WTC11 (cell line): ENCODE results near the gene TGFBR2.

ENCODE experiments used
- AR ChIP-seq: fragments of 250-450 bp; sonication (Bioruptor Pico); IDR thresholded peaks from 2 replicates; pipeline ENCODE4 v1.9.0; 2021; ENCODE audit warnings: mild to moderate bottlenecking
- CBFB ChIP-seq: sonication (generic); formaldehyde crosslinking; IDR thresholded peaks from 2 replicates; pipeline ENCODE4 v1.8.1; 2022; ENCODE audit warnings: mild to moderate bottlenecking, low read depth, missing genetic modification reagents
- CTCF ChIP-seq: fragments of 200-600 bp; IDR thresholded peaks from 2 replicates; pipeline ENCODE4 v1.8.0; 2022; ENCODE audit warnings: antibody characterized with exemption
- ESRRA ChIP-seq: sonication (generic); formaldehyde crosslinking; IDR thresholded peaks from 2 replicates; pipeline ENCODE4 v1.8.1; 2022; ENCODE audit warnings: mild to moderate bottlenecking, missing genetic modification reagents, borderline replicate concordance
- IRF2 ChIP-seq: sonication (generic); formaldehyde crosslinking; IDR thresholded peaks from 2 replicates; pipeline ENCODE4 v1.8.0; 2022; ENCODE audit warnings: low read depth, missing genetic modification reagents, borderline replicate concordance
- KAT7 ChIP-seq: sonication (generic); formaldehyde crosslinking; IDR thresholded peaks from 2 replicates; pipeline ENCODE4 v1.8.1; 2023; ENCODE audit warnings: missing genetic modification reagents, mild to moderate bottlenecking, borderline replicate concordance
- MLX ChIP-seq: sonication (generic); formaldehyde crosslinking; IDR thresholded peaks from 2 replicates; pipeline ENCODE4 v1.8.1; 2023; ENCODE audit warnings: mild to moderate bottlenecking, missing genetic modification reagents, moderate library complexity
- TF ChIP-seq, protein P1 (sequence below): sonication (generic); formaldehyde crosslinking; IDR thresholded peaks from 2 replicates; pipeline ENCODE4 v1.8.0; 2022; ENCODE audit warnings: mild to moderate bottlenecking, missing genetic modification reagents
- TF ChIP-seq, protein P2 (sequence below): sonication (generic); formaldehyde crosslinking; conservative IDR thresholded peaks from 2 replicates; pipeline ENCODE4 v1.8.1; 2022; ENCODE audit warnings: mild to moderate bottlenecking, missing genetic modification reagents

- TF ChIP-seq, protein P1, sequence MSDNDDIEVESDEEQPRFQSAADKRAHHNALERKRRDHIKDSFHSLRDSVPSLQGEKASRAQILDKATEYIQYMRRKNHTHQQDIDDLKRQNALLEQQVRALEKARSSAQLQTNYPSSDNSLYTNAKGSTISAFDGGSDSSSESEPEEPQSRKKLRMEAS (CRISPR knock-in tag) = no peak
- TF ChIP-seq ESRRA (CRISPR knock-in tag) (no peak), CTCF (no peak), KAT7 (no peak), AR (CRISPR knock-in tag) (no peak), CBFB (no peak), IRF2 (CRISPR knock-in tag) (no peak), MLX (CRISPR knock-in tag) (no peak)
- TF ChIP-seq, protein P2, sequence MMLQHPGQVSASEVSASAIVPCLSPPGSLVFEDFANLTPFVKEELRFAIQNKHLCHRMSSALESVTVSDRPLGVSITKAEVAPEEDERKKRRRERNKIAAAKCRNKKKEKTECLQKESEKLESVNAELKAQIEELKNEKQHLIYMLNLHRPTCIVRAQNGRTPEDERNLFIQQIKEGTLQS (CRISPR knock-in tag) = no peak
These were observed 67.3 kb downstream of the TGFBR2 start for GRCh38 chr3:30673425-30674341.
